NB4 (cell line): ENCODE measurements around the gene PHACTR2.

ENCODE experiments used
- CTCF ChIP-seq: IDR thresholded peaks from one replicate; pipeline ENCODE4 v1.5.1; 2012; ENCODE audit warnings: low read depth, low read length
- MAX ChIP-seq: IDR thresholded peaks from 2 replicates; pipeline ENCODE4 v1.6.1; 2011; ENCODE audit warnings: low read depth, low read length
- MYC ChIP-seq: IDR thresholded peaks from 2 replicates; pipeline ENCODE4 v1.6.1; 2011; ENCODE audit warnings: low read depth, low read length
- POLR2A ChIP-seq: IDR thresholded peaks from 2 replicates; pipeline ENCODE4 v1.6.1; 2011; ENCODE audit warnings: mild to moderate bottlenecking; ENCODE audit not compliant: insufficient read length; ENCODE audit errors: extremely low read depth

DNA sequence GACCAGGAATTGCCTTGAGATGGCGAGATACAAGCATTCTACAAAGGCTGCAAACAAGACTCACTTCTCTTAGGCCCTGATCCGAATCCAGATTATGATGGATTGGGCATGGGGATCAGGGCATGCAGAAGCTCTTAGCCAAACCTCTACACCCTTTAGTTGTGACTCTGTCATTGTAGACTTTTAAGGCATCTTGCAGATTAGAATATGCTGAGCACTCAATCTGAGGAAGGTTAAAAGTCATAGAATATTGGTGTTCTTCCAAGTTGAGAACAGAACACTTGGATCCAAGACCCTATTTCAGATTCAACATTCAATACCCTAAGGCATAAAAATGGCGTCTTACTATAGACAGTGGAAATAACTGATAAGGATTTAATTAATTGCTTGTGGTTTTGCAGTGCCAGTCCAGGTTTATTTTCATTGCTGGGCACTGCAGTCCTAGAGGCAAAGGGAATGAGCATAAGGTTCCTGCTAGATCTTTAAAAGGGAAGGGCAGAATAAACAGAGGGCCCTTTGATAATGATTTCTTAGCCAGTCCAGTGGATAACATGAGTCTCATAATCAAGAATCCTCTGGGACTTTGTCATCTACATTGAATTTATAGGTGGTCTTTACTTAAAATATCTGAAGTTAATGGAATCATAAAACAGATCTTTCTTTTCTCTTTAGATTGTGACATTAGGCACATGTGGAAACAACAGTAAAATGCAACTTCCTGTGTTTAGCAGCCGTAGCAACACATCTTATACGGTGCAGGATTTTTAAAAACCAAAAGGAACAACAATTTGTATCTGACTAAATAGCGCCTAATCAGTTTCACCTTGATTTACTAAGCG, 17.6 kb downstream of the PHACTR2 start:
- TF ChIP-seq CTCF, result no peak
- no peak for TF ChIP-seq POLR2A
- TF ChIP-seq MAX, result peak; percentile 34; the same call in 1 of the 2 replicates
- TF ChIP-seq MYC, result no peak
